ENCODE measurements around the gene TMEM39A. TPM values are rescaled to one million over a fixed set of nuclear protein-coding genes. Genes with fewer than 3 reads are reported as not detected.

The TMEM39A gene
- total and polyA plus RNA-seq, 2 donors, result 10.8 to 19.6 TPM

GRCh38 chr3:119413603-119414280 is 49.7 kb downstream of the TMEM39A start:
- H3K27ac ChIP-seq (ENCODE audit: low read depth in 1 of 2, low read length in 1 of 2), result no peak overlapping the region
- H3K4me1 ChIP-seq (ENCODE audit: control insufficient read depth in 2 of 2, insufficient read depth in 2 of 2, low read length in 2 of 2), result no peaks in the 10 kb centered on the region
- H3K4me3 ChIP-seq (ENCODE audit: low read length in 2 of 2), result no peak overlapping the region
- WGBS, result 97% methylated on average over 7 of the region's 7 CpGs
- no peaks in the 10 kb centered on the region for H3K27me3 ChIP-seq (ENCODE audit: control insufficient read depth in 2 of 2, insufficient read depth in 1 of 2, low read length in 1 of 2)
- H3K36me3 ChIP-seq (ENCODE audit: control insufficient read depth in 2 of 2, insufficient read depth in 2 of 2, low read length in 1 of 2), result peaks cover 6 to 25% of the 10 kb centered on the region in 2 donors
- DNase-seq (ENCODE audit: low read depth in 6 of 9, low spot score in 9 of 9), result no peak
- no peaks in the 10 kb centered on the region for H3K9me3 ChIP-seq (ENCODE audit: control insufficient read depth in 2 of 2, insufficient read depth in 1 of 2, low read length in 1 of 2)

GRCh38 chr3:119409844-119410243 is 53.6 kb downstream of the TMEM39A start:
- peaks cover 6 to 20% of the 10 kb centered on the region in 2 donors for H3K36me3 ChIP-seq (ENCODE audit: control insufficient read depth in 2 of 2, insufficient read depth in 2 of 2, low read length in 1 of 2)
- H3K4me3 ChIP-seq (ENCODE audit: low read length in 2 of 2), result no peak overlapping the region
- WGBS, result 96% methylated on average over 1 of the region's 1 CpG
- H3K9me3 ChIP-seq (ENCODE audit: control insufficient read depth in 2 of 2, insufficient read depth in 1 of 2, low read length in 1 of 2), result no peaks in the 10 kb centered on the region
- DNase-seq (ENCODE audit: low read depth in 6 of 9, low spot score in 9 of 9), result no peak
- no peak overlapping the region for H3K27ac ChIP-seq (ENCODE audit: low read depth in 1 of 2, low read length in 1 of 2)
- no peaks in the 10 kb centered on the region for H3K27me3 ChIP-seq (ENCODE audit: control insufficient read depth in 2 of 2, insufficient read depth in 1 of 2, low read length in 1 of 2)
- H3K4me1 ChIP-seq (ENCODE audit: control insufficient read depth in 2 of 2, insufficient read depth in 2 of 2, low read length in 2 of 2), result no peaks in the 10 kb centered on the region

GRCh38 chr3:119408243-119408950 is 55.0 kb downstream of the TMEM39A start:
- no peaks in the 10 kb centered on the region for H3K9me3 ChIP-seq (ENCODE audit: control insufficient read depth in 2 of 2, insufficient read depth in 1 of 2, low read length in 1 of 2)
- DNase-seq (ENCODE audit: low read depth in 6 of 9, low spot score in 9 of 9), result no peak
- 96% methylated on average over 3 of the region's 3 CpGs for WGBS
- no peaks in the 10 kb centered on the region for H3K4me1 ChIP-seq (ENCODE audit: control insufficient read depth in 2 of 2, insufficient read depth in 2 of 2, low read length in 2 of 2)
- peaks cover 0 to 8% of the 10 kb centered on the region in 2 donors for H3K36me3 ChIP-seq (ENCODE audit: control insufficient read depth in 2 of 2, insufficient read depth in 2 of 2, low read length in 1 of 2)
- H3K4me3 ChIP-seq (ENCODE audit: low read length in 2 of 2), result no peak overlapping the region
- H3K27ac ChIP-seq (ENCODE audit: low read depth in 1 of 2, low read length in 1 of 2), result no peak overlapping the region
- H3K27me3 ChIP-seq (ENCODE audit: control insufficient read depth in 2 of 2, insufficient read depth in 1 of 2, low read length in 1 of 2), result no peaks in the 10 kb centered on the region

GRCh38 chr3:119405315-119405714 is 58.1 kb downstream of the TMEM39A start:
- no peak for DNase-seq (ENCODE audit: low read depth in 6 of 9, low spot score in 9 of 9)

GRCh38 chr3:119403201-119403600 is 60.2 kb downstream of the TMEM39A start:
- Histone ChIP-seq H3K27me3 (ENCODE audit: control insufficient read depth in 2 of 2, insufficient read depth in 1 of 2, low read length in 1 of 2) (no peaks in the 10 kb centered on the region), H3K4me3 (ENCODE audit: low read length in 2 of 2) (no peak overlapping the region), H3K36me3 (ENCODE audit: control insufficient read depth in 2 of 2, insufficient read depth in 2 of 2, low read length in 1 of 2) (peaks cover 3 to 19% of the 10 kb centered on the region in 2 donors), H3K27ac (ENCODE audit: low read depth in 1 of 2, low read length in 1 of 2) (no peak overlapping the region), H3K9me3 (ENCODE audit: control insufficient read depth in 2 of 2, insufficient read depth in 1 of 2, low read length in 1 of 2) (no peaks in the 10 kb centered on the region), H3K4me1 (ENCODE audit: control insufficient read depth in 2 of 2, insufficient read depth in 2 of 2, low read length in 2 of 2) (no peaks in the 10 kb centered on the region)
- 95% methylated on average over 1 of the region's 1 CpG for WGBS
- no peak for DNase-seq (ENCODE audit: low read depth in 6 of 9, low spot score in 9 of 9)

More at GRCh38 chr3:119405315-119405714, 58.1 kb downstream of the TMEM39A start:
- no peak overlapping the region for H3K27ac ChIP-seq (ENCODE audit: low read depth in 1 of 2, low read length in 1 of 2)
- H3K36me3 ChIP-seq (ENCODE audit: control insufficient read depth in 2 of 2, insufficient read depth in 2 of 2, low read length in 1 of 2), result peaks cover 3 to 16% of the 10 kb centered on the region in 2 donors
- H3K27me3 ChIP-seq (ENCODE audit: control insufficient read depth in 2 of 2, insufficient read depth in 1 of 2, low read length in 1 of 2), result no peaks in the 10 kb centered on the region
- no peaks in the 10 kb centered on the region for H3K9me3 ChIP-seq (ENCODE audit: control insufficient read depth in 2 of 2, insufficient read depth in 1 of 2, low read length in 1 of 2)
- no peaks in the 10 kb centered on the region for H3K4me1 ChIP-seq (ENCODE audit: control insufficient read depth in 2 of 2, insufficient read depth in 2 of 2, low read length in 2 of 2)
- no peak overlapping the region for H3K4me3 ChIP-seq (ENCODE audit: low read length in 2 of 2)
- whole genome bisulfite sequencing, result 97% methylated on average over 2 of the region's 2 CpGs

- 98% methylated on average over 1 of the region's 1 CpG for WGBS
- no peak overlapping the region for H3K27ac ChIP-seq (ENCODE audit: low read depth in 1 of 2, low read length in 1 of 2)
Measured at GRCh38 chr3:119402791-119403190, 60.6 kb downstream of the TMEM39A start.

GRCh38 chr3:119401503-119402440 is 61.6 kb downstream of the TMEM39A start:
- no peak overlapping the region for H3K4me3 ChIP-seq (ENCODE audit: low read length in 2 of 2)
- no peak for DNase-seq (ENCODE audit: low read depth in 6 of 9, low spot score in 9 of 9)
- 95% methylated on average over 36 of the region's 36 CpGs for WGBS

More at GRCh38 chr3:119402791-119403190, 60.6 kb downstream of the TMEM39A start:
- H3K27me3 ChIP-seq (ENCODE audit: control insufficient read depth in 2 of 2, insufficient read depth in 1 of 2, low read length in 1 of 2), result no peaks in the 10 kb centered on the region
- no peak overlapping the region for H3K4me3 ChIP-seq (ENCODE audit: low read length in 2 of 2)
- no peaks in the 10 kb centered on the region for H3K9me3 ChIP-seq (ENCODE audit: control insufficient read depth in 2 of 2, insufficient read depth in 1 of 2, low read length in 1 of 2)
- H3K4me1 ChIP-seq (ENCODE audit: control insufficient read depth in 2 of 2, insufficient read depth in 2 of 2, low read length in 2 of 2), result no peaks in the 10 kb centered on the region
- peaks cover 3 to 19% of the 10 kb centered on the region in 2 donors for H3K36me3 ChIP-seq (ENCODE audit: control insufficient read depth in 2 of 2, insufficient read depth in 2 of 2, low read length in 1 of 2)
- no peak for DNase-seq (ENCODE audit: low read depth in 6 of 9, low spot score in 9 of 9)

GRCh38 chr3:119401069-119401468 is 62.3 kb downstream of the TMEM39A start:
- Histone ChIP-seq H3K4me1 (ENCODE audit: control insufficient read depth in 2 of 2, insufficient read depth in 2 of 2, low read length in 2 of 2) (no peaks in the 10 kb centered on the region), H3K27ac (ENCODE audit: low read depth in 1 of 2, low read length in 1 of 2) (no peak overlapping the region), H3K27me3 (ENCODE audit: control insufficient read depth in 2 of 2, insufficient read depth in 1 of 2, low read length in 1 of 2) (no peaks in the 10 kb centered on the region), H3K36me3 (ENCODE audit: control insufficient read depth in 2 of 2, insufficient read depth in 2 of 2, low read length in 1 of 2) (peaks cover 3 to 26% of the 10 kb centered on the region in 2 donors), H3K4me3 (ENCODE audit: low read length in 2 of 2) (no peak overlapping the region), H3K9me3 (ENCODE audit: control insufficient read depth in 2 of 2, insufficient read depth in 1 of 2, low read length in 1 of 2) (no peaks in the 10 kb centered on the region)
- no peak for DNase-seq (ENCODE audit: low read depth in 6 of 9, low spot score in 9 of 9)
- WGBS, result 97% methylated on average over 5 of the region's 5 CpGs

More at GRCh38 chr3:119401503-119402440, 61.6 kb downstream of the TMEM39A start:
- H3K27ac ChIP-seq (ENCODE audit: low read depth in 1 of 2, low read length in 1 of 2), result no peak overlapping the region
- H3K4me1 ChIP-seq (ENCODE audit: control insufficient read depth in 2 of 2, insufficient read depth in 2 of 2, low read length in 2 of 2), result no peaks in the 10 kb centered on the region
- H3K9me3 ChIP-seq (ENCODE audit: control insufficient read depth in 2 of 2, insufficient read depth in 1 of 2, low read length in 1 of 2), result no peaks in the 10 kb centered on the region
- H3K27me3 ChIP-seq (ENCODE audit: control insufficient read depth in 2 of 2, insufficient read depth in 1 of 2, low read length in 1 of 2), result no peaks in the 10 kb centered on the region
- peaks cover 3 to 22% of the 10 kb centered on the region in 2 donors for H3K36me3 ChIP-seq (ENCODE audit: control insufficient read depth in 2 of 2, insufficient read depth in 2 of 2, low read length in 1 of 2)

Data from thymus (tissue), 11 donors.